BE2C (cell line): ENCODE results near the gene IL4R.
A peak's percentile ranks its signal among the peaks of the same experiment; 100 is the strongest.

Experiments
- DNase-seq: peaks from one replicate; pipeline ENCODE4 v3.0.0-alpha.2; 2020
- H3K27me3 ChIP-seq: fragments of 250-450 bp; sonication (Bioruptor Pico); 2 replicates; pipeline ENCODE4 v1.5.1; 2020; ENCODE audit warnings: mild to moderate bottlenecking
- H3K36me3 ChIP-seq: fragments of 250-450 bp; sonication (Bioruptor Pico); 2 replicates; pipeline ENCODE4 v1.5.1; 2020; ENCODE audit warnings: mild to moderate bottlenecking
- H3K4me1 ChIP-seq: fragments of 250-450 bp; sonication (Bioruptor Pico); 2 replicates; pipeline ENCODE4 v1.5.1; 2020
- H3K4me3 ChIP-seq: 2 replicates; pipeline ENCODE4 v1.5.1; 2011; ENCODE audit warnings: low read depth, low read length
- H3K9me3 ChIP-seq: fragments of 250-450 bp; sonication (Bioruptor Pico); 2 replicates; pipeline ENCODE4 v1.5.1; 2020
- CTCF ChIP-seq: IDR thresholded peaks from 2 replicates; pipeline ENCODE4 v1.5.1; 2012; ENCODE audit warnings: mild to moderate bottlenecking, low read depth, low read length

IL4R gene

GRCh38 chr16:27351989-27352388 lies 38.2 kb downstream of the IL4R start:
- no peaks in the 10 kb centered on the region; the same call in 1 of the 2 replicates for H3K9me3 ChIP-seq
- no peaks in the 10 kb centered on the region for H3K4me1 ChIP-seq
- no peaks in the 10 kb centered on the region for H3K36me3 ChIP-seq
- no peak for TF ChIP-seq CTCF
- H3K27me3 ChIP-seq: no peaks in the 10 kb centered on the region
- DNase-seq: no peak
- H3K4me3 ChIP-seq: no peak overlapping the region

GRCh38 chr16:27353853-27354252 lies 40.1 kb downstream of the IL4R start:
- peak; percentile 28 for DNase-seq
- Histone ChIP-seq H3K27me3 (no peaks in the 10 kb centered on the region), H3K4me1 (no peaks in the 10 kb centered on the region), H3K4me3 (no peak overlapping the region), H3K36me3 (no peaks in the 10 kb centered on the region), H3K9me3 (no peaks in the 10 kb centered on the region; the same call in 1 of the 2 replicates)
- no peak for TF ChIP-seq CTCF

GRCh38 chr16:27355610-27356009 lies 41.8 kb downstream of the IL4R start:
- TF ChIP-seq CTCF: no peak
- H3K9me3 ChIP-seq: no peaks in the 10 kb centered on the region; the same call in 1 of the 2 replicates
- H3K36me3 ChIP-seq: no peaks in the 10 kb centered on the region
- no peak for DNase-seq
- H3K27me3 ChIP-seq: no peaks in the 10 kb centered on the region
- H3K4me3 ChIP-seq: no peak overlapping the region
- H3K4me1 ChIP-seq: no peaks in the 10 kb centered on the region

GRCh38 chr16:27356794-27357193 lies 43.0 kb downstream of the IL4R start:
- DNase-seq: no peak
- Histone ChIP-seq H3K36me3 (no peaks in the 10 kb centered on the region), H3K4me1 (no peaks in the 10 kb centered on the region), H3K4me3 (no peak overlapping the region), H3K27me3 (no peaks in the 10 kb centered on the region), H3K9me3 (no peaks in the 10 kb centered on the region; the same call in 1 of the 2 replicates)
- no peak for TF ChIP-seq CTCF

- Histone ChIP-seq H3K36me3 (no peaks in the 10 kb centered on the region), H3K9me3 (no peaks in the 10 kb centered on the region; the same call in 1 of the 2 replicates), H3K4me3 (no peak overlapping the region), H3K4me1 (no peaks in the 10 kb centered on the region), H3K27me3 (no peaks in the 10 kb centered on the region)
- no peak for TF ChIP-seq CTCF
- no peak for DNase-seq
Observed at GRCh38 chr16:27359051-27359450, 45.3 kb downstream of the IL4R start.

GRCh38 chr16:27359615-27360014 lies 45.8 kb downstream of the IL4R start:
- DNase-seq: no peak
- no peaks in the 10 kb centered on the region; the same call in 1 of the 2 replicates for H3K9me3 ChIP-seq
- H3K36me3 ChIP-seq: no peaks in the 10 kb centered on the region
- no peak for TF ChIP-seq CTCF
- H3K4me1 ChIP-seq: no peaks in the 10 kb centered on the region
- no peaks in the 10 kb centered on the region for H3K27me3 ChIP-seq
- no peak overlapping the region for H3K4me3 ChIP-seq
